Stimulated activated naive CD4-positive, alpha-beta T cell (primary cell): ENCODE measurements around the gene MAP7.
"Not testable (repeated sequence)": the region's sequence is repeated elsewhere in the genome, so short reads cannot be mapped to it uniquely, and the experiment has no call there.

ENCODE experiments used
- DNase-seq, 6 experiments: peaks; one replicate each; lab custom pipeline; 2025; lab: John Stamatoyannopoulos, UW

The MAP7 gene

GRCh38 chr6:136468711-136469110 lies 81.5 kb downstream of the MAP7 start:
- no peak for DNase-seq

- DNase-seq, result no peak
These were observed 83.0 kb downstream of the MAP7 start for GRCh38 chr6:136467186-136467585.

GRCh38 chr6:136466777-136467176 lies 83.4 kb downstream of the MAP7 start:
- DNase-seq, result no peak

- DNase-seq, result no peak
These were observed 84.4 kb downstream of the MAP7 start for GRCh38 chr6:136465766-136466303.

GRCh38 chr6:136464874-136465273 lies 85.3 kb downstream of the MAP7 start:
- DNase-seq, result no peak

- no peak for DNase-seq
These were observed 86.1 kb downstream of the MAP7 start for GRCh38 chr6:136464148-136464547.

- DNase-seq, result no peak
These were observed 86.5 kb downstream of the MAP7 start for GRCh38 chr6:136463743-136464142.

- no peak for DNase-seq
These were observed 103.5 kb downstream of the MAP7 start for GRCh38 chr6:136446579-136447187.

- no peak for DNase-seq
These were observed 104.1 kb downstream of the MAP7 start for GRCh38 chr6:136446145-136446544.

- DNase-seq, result no peak
These were observed 105.2 kb downstream of the MAP7 start for GRCh38 chr6:136445063-136445462.

GRCh38 chr6:136440203-136440602 lies 110.0 kb downstream of the MAP7 start:
- no peak for DNase-seq

- no peak for DNase-seq
These were observed 110.6 kb downstream of the MAP7 start for GRCh38 chr6:136439514-136440190.

GRCh38 chr6:136438441-136438840 lies 111.8 kb downstream of the MAP7 start:
- DNase-seq, result no peak

GRCh38 chr6:136437246-136437645 lies 113.0 kb downstream of the MAP7 start:
- no peak for DNase-seq

- no peak for DNase-seq
These were observed 115.1 kb downstream of the MAP7 start for GRCh38 chr6:136435101-136435500.

- DNase-seq, result not testable (repeated sequence)
These were observed 118.9 kb downstream of the MAP7 start for GRCh38 chr6:136431306-136431705.

- no peak for DNase-seq
These were observed 120.8 kb downstream of the MAP7 start for GRCh38 chr6:136429264-136430065.

GRCh38 chr6:136427378-136427717 lies 122.9 kb downstream of the MAP7 start:
- no peak for DNase-seq

GRCh38 chr6:136426627-136427377 lies 123.4 kb downstream of the MAP7 start:
- no peak for DNase-seq

GRCh38 chr6:136425793-136426192 lies 124.4 kb downstream of the MAP7 start:
- DNase-seq, result no peak

- DNase-seq, result no peak
These were observed 125.3 kb downstream of the MAP7 start for GRCh38 chr6:136424901-136425300.

GRCh38 chr6:136424450-136424849 lies 125.8 kb downstream of the MAP7 start:
- no peak for DNase-seq
